Myometrial cell (primary cell): ENCODE results near the gene TSR3. TPM values are rescaled to one million over a fixed set of nuclear protein-coding genes. Genes with fewer than 3 reads are reported as not detected.

ENCODE experiments used
- total RNA-seq: library from RNA; depleted of rRNA; stranded (reverse); fragments of >200 nt; gene quantifications from 2 replicates; pipeline ENCODE4 v1.2.3, GENCODE V29; 2015

TSR3 gene
- total RNA-seq: 111 and 113 TPM in 2 replicates

GRCh38 chr16:1351582-1352362, at the start of gene TSR3, which contains the start of gene GNPTG:
Gene TSR3, minus strand, starts transcription at chr16:1351878. Its CDS starts 74 bp downstream, at chr16:1351804.
Gene GNPTG, plus strand, starts transcription at chr16:1351931. Its CDS starts 35 bp downstream, at chr16:1351966.

GRCh38 chr16:1333149-1333812, 18.4 kb downstream of the TSR3 start, which contains the start of gene BAIAP3:
Gene BAIAP3, plus strand, starts transcription at chr16:1333645. Its CDS starts 4,905 bp downstream, at chr16:1338550.

GRCh38 chr16:1308977-1309885, 42.4 kb downstream of the TSR3 start, which contains the start of gene UBE2I:
Gene UBE2I, plus strand, starts transcription at chr16:1309636. Its CDS starts 4,395 bp downstream, at chr16:1314031.

Other genes starting within 250 kb of the TSR3 start
- gene CACNA1H, start 198.8 kb downstream of the TSR3 start, total RNA-seq: 8.7 and 9.2 TPM in 2 replicates
- gene TPSG1, start 126.6 kb downstream of the TSR3 start, total RNA-seq: not detected in 2 replicates
- gene TPSB2, start 121.7 kb downstream of the TSR3 start, total RNA-seq: not detected in 2 replicates
- gene TPSAB1, start 111.2 kb downstream of the TSR3 start, total RNA-seq: not detected in 2 replicates
- not detected in 2 replicates for gene TPSD1, start 95.8 kb downstream of the TSR3 start, total RNA-seq
- 69.6 and 90.8 TPM in 2 replicates for gene UBE2I, start 42.2 kb downstream of the TSR3 start, total RNA-seq
- gene BAIAP3, start 18.2 kb downstream of the TSR3 start, total RNA-seq: 0.53 and 1.4 TPM in 2 replicates
- gene GNPTG, start 53 bp upstream of the TSR3 start, total RNA-seq: 34.7 and 62.6 TPM in 2 replicates
- gene UNKL, start 62.8 kb upstream of the TSR3 start, total RNA-seq: 5.8 and 10.4 TPM in 2 replicates
- gene UQCC4, start 68.9 kb upstream of the TSR3 start, total RNA-seq: 15.0 and 26.4 TPM in 2 replicates
- not detected in 2 replicates for gene PERCC1, start 79.2 kb upstream of the TSR3 start, total RNA-seq
- not detected in 2 replicates for gene CCDC154, start 92.7 kb upstream of the TSR3 start, total RNA-seq
- gene CLCN7, start 123.2 kb upstream of the TSR3 start, total RNA-seq: 41.6 and 50.5 TPM in 2 replicates
- 0.58 TPM in 1 of 2 replicates, not detected in the other for gene PTX4, start 137.1 kb upstream of the TSR3 start, total RNA-seq
- 11.5 and 12.7 TPM in 2 replicates for gene TELO2, start 141.5 kb upstream of the TSR3 start, total RNA-seq
- 28.5 and 39.8 TPM in 2 replicates for gene TMEM204, start 181.8 kb upstream of the TSR3 start, total RNA-seq